Transverse colon (tissue), 4 donors: ENCODE data around the gene MGAT4A. TPM values are rescaled to one million over a fixed set of nuclear protein-coding genes. Genes with fewer than 3 reads are reported as not detected.

Experiments used
- DNase-seq: peaks from one replicate; pipeline ENCODE4 v3.0.0-alpha.2; 2019
- H3K27ac ChIP-seq, 4 donors: fragments of 200-600 bp; sonication (generic); 2 replicates each; pipeline ENCODE4 v1.5.1; 2016 to 2018; ENCODE audit warnings: inconsistent platforms in 4 of 4
- H3K27me3 ChIP-seq: fragments of 200-600 bp; sonication (generic); 2 replicates; pipeline ENCODE4 v1.5.1; 2017; ENCODE audit warnings: inconsistent platforms
- H3K36me3 ChIP-seq, 4 donors: fragments of 200-600 bp; sonication (generic); 2 replicates each; pipeline ENCODE4 v1.5.1; 2017 to 2019; ENCODE audit warnings: inconsistent platforms in 4 of 4
- H3K4me1 ChIP-seq, 4 donors: fragments of 200-600 bp; sonication (generic); 2 replicates each; pipeline ENCODE4 v1.5.1; 2017 to 2020; ENCODE audit warnings: inconsistent platforms in 4 of 4
- H3K4me3 ChIP-seq, 4 donors: fragments of 200-600 bp; sonication (generic); 1 replicate in 1 of 4; 2 replicates in 3 of 4; pipeline versions ENCODE4 v1.5.1 to v1.6.1; 2017 to 2019; ENCODE audit warnings: inconsistent platforms in 4 of 4
- H3K9me3 ChIP-seq, 2 donors: fragments of 200-600 bp; sonication (generic); 2 replicates each; pipeline ENCODE4 v1.5.1; 2017 to 2019; ENCODE audit warnings: inconsistent platforms in 2 of 2
- EP300 ChIP-seq: sonication (generic); formaldehyde crosslinking; IDR thresholded peaks from one replicate; pipeline ENCODE4 v1.6.1; 2017; ENCODE audit warnings: antibody characterized with exemption, low read depth
- POLR2A ChIP-seq: fragments of 450-650 bp; IDR thresholded peaks from one replicate; pipeline ENCODE4 v1.6.1; 2016; ENCODE audit warnings: antibody characterized with exemption, mild to moderate bottlenecking, moderate library complexity
- POLR2AphosphoS5 ChIP-seq, 3 donors: sonication (generic); formaldehyde crosslinking; IDR thresholded peaks; one replicate each; pipeline ENCODE4 v1.6.1; 2016; ENCODE audit warnings: antibody characterized with exemption in 3 of 3
- WGBS, 2 donors: methylation state at CpG; one replicate each; pipeline ENCODE4 v1.1.5; 2018; ENCODE audit warnings: low coverage in 1 of 2; 5-methylcytosine and 5-hydroxymethylcytosine counted together
- in situ Hi-C, 4 donors: fragments of 200-750 bp; cut with MboI; loops; one replicate each; pipeline versions ENCODE4 v1.15.0 to v1.15.1; 2017; ENCODE audit warnings: low sequenced_read_pairs in 3 of 4, low pct_ligation_motif_present in 1 of 4, low pct_unique_long_range_greater_than_20kb in 1 of 4
- intact Hi-C: fragments of 100-400 bp; cut with DNase I; formaldehyde crosslinking; loops from one replicate; pipeline ENCODE4 v1.15.1; 2023; ENCODE audit warnings: low total_unique reads
- total RNA-seq, 4 donors: library from RNA; depleted of rRNA; stranded (reverse); fragments of >200 nt; gene quantifications; one replicate each; pipeline ENCODE4 v1.1.0, GENCODE V29; 2016
- TF ChIP-seq, protein P1 (sequence below), 5 experiments: fragments of 200-600 bp in 3 of 5; fragments of 450-650 bp in 2 of 5; sonication (generic) in 3 of 5; IDR thresholded peaks; 1 replicate in 2 of 5; 2 replicates in 3 of 5; pipeline ENCODE4 v1.5.1; 2016 to 2017; ENCODE audit warnings: antibody characterized with exemption in 5 of 5, inconsistent platforms in 3 of 5, mild to moderate bottlenecking in 2 of 5, moderate library complexity in 1 of 5

Gene MGAT4A
- total RNA-seq, 4 donors from 2014 or later = 29.9 to 237 (median 124) TPM

DNA sequence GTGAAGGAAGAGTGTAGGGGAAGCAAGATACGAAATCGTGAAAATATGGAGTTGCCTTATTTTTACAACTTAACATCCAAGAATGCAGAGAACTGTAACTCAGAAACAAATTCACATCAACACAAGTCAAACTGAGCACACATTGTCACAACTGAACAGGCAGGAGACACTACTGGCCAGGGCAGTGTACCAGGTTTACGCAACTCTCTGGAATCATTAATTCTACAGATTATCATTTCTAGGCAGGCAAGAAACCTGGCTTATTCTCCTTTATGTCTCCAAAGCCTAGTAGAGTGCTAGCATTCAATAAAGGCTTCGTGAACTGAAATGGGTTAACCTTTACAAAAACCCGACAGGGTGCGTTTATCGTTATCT is 123.2 kb downstream of the MGAT4A start:
- Histone ChIP-seq H3K36me3 (peaks cover 0 to 5% (median 0%) of the 10 kb centered on the region in 4 donors), H3K4me1 (peaks cover 32 to 41% (median 37%) of the 10 kb centered on the region in 4 donors), H3K4me3 (peak overlapping the region; percentile 87 to 91 (median 88)), H3K27me3 (no peaks in the 10 kb centered on the region), H3K27ac (peak overlapping the region; percentile 88 to 98 (median 95)), H3K9me3 (no peaks in the 10 kb centered on the region)
- no peak for DNase-seq
- no peak for TF ChIP-seq POLR2A
- TF ChIP-seq, protein P1, sequence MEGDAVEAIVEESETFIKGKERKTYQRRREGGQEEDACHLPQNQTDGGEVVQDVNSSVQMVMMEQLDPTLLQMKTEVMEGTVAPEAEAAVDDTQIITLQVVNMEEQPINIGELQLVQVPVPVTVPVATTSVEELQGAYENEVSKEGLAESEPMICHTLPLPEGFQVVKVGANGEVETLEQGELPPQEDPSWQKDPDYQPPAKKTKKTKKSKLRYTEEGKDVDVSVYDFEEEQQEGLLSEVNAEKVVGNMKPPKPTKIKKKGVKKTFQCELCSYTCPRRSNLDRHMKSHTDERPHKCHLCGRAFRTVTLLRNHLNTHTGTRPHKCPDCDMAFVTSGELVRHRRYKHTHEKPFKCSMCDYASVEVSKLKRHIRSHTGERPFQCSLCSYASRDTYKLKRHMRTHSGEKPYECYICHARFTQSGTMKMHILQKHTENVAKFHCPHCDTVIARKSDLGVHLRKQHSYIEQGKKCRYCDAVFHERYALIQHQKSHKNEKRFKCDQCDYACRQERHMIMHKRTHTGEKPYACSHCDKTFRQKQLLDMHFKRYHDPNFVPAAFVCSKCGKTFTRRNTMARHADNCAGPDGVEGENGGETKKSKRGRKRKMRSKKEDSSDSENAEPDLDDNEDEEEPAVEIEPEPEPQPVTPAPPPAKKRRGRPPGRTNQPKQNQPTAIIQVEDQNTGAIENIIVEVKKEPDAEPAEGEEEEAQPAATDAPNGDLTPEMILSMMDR (IDR thresholded peaks at IDR 0.05) = no peak
- TF ChIP-seq EP300 = no peak
- no peak for TF ChIP-seq POLR2AphosphoS5 (IDR thresholded peaks at IDR 0.05)
- intact Hi-C loops (no loop called here), in situ Hi-C loops (loop anchor here in 1 of 4 donors (10.0 kb wide), 1 partner anchor 193 kb away; no protein-coding TSS in a partner anchor)
- 0 to 3% methylated on average over 3 to 7 of the region's 7 CpGs for whole genome bisulfite sequencing, 2 donors

DNA sequence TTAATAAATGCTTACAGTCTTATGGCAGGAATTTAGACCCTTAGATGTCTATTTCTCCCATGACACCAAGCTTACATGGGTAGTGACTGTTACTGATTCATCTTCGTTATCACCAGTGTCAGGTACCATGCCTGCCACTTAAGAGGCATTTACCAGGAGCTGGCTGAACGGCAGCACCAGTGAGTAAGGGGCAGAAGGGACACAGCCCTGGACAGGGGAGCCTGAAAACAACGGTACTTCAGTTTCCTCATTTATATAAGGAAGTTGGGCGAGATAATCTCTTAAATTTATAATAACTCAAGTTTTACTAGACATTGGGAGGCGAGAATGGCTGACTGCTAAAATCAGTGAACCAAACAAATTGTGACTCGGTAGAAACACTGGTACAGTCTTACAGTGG is 123.8 kb downstream of the MGAT4A start:
- in situ Hi-C loops = loop anchor here in 1 of 4 donors (10.0 kb wide), 1 partner anchor 192 kb away; no protein-coding TSS in a partner anchor
- H3K9me3 ChIP-seq = no peaks in the 10 kb centered on the region
- intact Hi-C loops = no loop called here
- peaks cover 32 to 41% (median 37%) of the 10 kb centered on the region in 4 donors for H3K4me1 ChIP-seq
- H3K4me3 ChIP-seq = peak overlapping the region in 3 of 4 donors; percentile 87 to 88 (median 88)
- TF ChIP-seq, protein P1 (IDR thresholded peaks at IDR 0.05) = no peak
- TF ChIP-seq EP300 = no peak
- TF ChIP-seq POLR2A = no peak
- no peak for TF ChIP-seq POLR2AphosphoS5 (IDR thresholded peaks at IDR 0.05)
- DNase-seq = no peak
- H3K27me3 ChIP-seq = no peaks in the 10 kb centered on the region
- WGBS, 2 donors = 40 to 48% methylated on average over 5 to 6 of the region's 6 CpGs
- no peaks in the 10 kb centered on the region for H3K36me3 ChIP-seq
- peak overlapping the region in 1 of 4 donors; percentile 98 for H3K27ac ChIP-seq

DNA sequence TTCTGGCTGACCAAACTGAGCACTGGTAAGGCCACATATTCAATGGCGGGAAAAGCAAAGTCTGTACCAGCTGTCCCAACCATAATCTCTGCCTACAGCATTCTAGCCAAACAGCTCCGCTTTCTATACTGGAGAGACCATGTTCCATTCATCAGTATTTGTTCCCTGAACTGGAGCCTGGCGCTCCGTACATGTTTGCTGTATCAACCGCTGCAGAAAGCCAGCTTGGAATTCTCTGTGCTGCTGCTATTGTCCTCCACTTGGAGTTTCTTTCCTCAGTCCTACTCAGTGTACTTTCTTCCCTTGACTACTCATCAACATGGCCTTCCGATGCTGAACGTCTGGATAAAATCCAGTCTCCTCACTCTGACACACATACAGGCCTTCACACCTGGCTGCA is 124.5 kb downstream of the MGAT4A start:
- DNase-seq = no peak
- Histone ChIP-seq H3K4me3 (no peak overlapping the region), H3K27ac (no peak overlapping the region), H3K4me1 (peaks cover 32 to 39% (median 36%) of the 10 kb centered on the region in 4 donors), H3K9me3 (no peaks in the 10 kb centered on the region), H3K27me3 (no peaks in the 10 kb centered on the region), H3K36me3 (no peaks in the 10 kb centered on the region)
- TF ChIP-seq POLR2AphosphoS5 (IDR thresholded peaks at IDR 0.05) = no peak
- TF ChIP-seq POLR2A = no peak
- no peak for TF ChIP-seq EP300
- TF ChIP-seq, protein P1 (IDR thresholded peaks at IDR 0.05) = no peak
- intact Hi-C loops (no loop called here), in situ Hi-C loops (loop anchor here in 1 of 4 donors (10.0 kb wide), 1 partner anchor 192 kb away; no protein-coding TSS in a partner anchor)
- 70 to 89% methylated on average over 3 to 7 of the region's 7 CpGs for WGBS, 2 donors

DNA sequence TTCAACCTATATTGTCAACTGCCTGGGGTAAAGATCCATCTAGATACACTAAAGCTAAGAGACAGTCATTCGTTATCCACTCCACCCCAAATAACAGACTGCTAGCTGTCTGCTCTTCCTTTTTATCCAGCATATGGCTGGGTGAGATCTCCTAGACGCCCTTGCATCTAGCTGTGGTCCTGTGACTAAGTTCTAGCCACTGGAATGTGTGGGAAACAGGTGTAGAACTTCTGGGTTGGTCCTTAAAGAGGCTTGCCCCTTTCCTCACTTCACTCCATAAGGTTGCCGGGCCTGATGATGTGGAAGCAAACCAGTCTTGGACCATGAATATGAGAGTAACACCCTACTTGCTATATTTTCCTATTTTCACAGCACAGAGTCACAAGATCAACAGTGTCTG is 125.9 kb downstream of the MGAT4A start:
- intact Hi-C loops = no loop called here

More for the DNA sequence above, 125.9 kb downstream of the MGAT4A start:
- Histone ChIP-seq H3K27me3 (no peaks in the 10 kb centered on the region), H3K9me3 (no peaks in the 10 kb centered on the region), H3K36me3 (peaks cover 0 to 12% (median under 1%) of the 10 kb centered on the region in 4 donors), H3K4me1 (peaks cover 24 to 29% (median 25%) of the 10 kb centered on the region in 4 donors), H3K27ac (no peak overlapping the region), H3K4me3 (no peak overlapping the region)
- WGBS, 2 donors = 70 to 80% methylated on average over 2 to 3 of the region's 3 CpGs
- DNase-seq = no peak
- in situ Hi-C loops = loop anchor here in 1 of 4 donors (10.0 kb wide), 1 partner anchor 190 kb away; no protein-coding TSS in a partner anchor
- no peak for TF ChIP-seq EP300
- TF ChIP-seq, protein P1 (IDR thresholded peaks at IDR 0.05) = no peak
- TF ChIP-seq POLR2A = no peak
- TF ChIP-seq POLR2AphosphoS5 (IDR thresholded peaks at IDR 0.05) = no peak
